ENCODE measurements around the gene STAC.

STAC gene

DNA sequence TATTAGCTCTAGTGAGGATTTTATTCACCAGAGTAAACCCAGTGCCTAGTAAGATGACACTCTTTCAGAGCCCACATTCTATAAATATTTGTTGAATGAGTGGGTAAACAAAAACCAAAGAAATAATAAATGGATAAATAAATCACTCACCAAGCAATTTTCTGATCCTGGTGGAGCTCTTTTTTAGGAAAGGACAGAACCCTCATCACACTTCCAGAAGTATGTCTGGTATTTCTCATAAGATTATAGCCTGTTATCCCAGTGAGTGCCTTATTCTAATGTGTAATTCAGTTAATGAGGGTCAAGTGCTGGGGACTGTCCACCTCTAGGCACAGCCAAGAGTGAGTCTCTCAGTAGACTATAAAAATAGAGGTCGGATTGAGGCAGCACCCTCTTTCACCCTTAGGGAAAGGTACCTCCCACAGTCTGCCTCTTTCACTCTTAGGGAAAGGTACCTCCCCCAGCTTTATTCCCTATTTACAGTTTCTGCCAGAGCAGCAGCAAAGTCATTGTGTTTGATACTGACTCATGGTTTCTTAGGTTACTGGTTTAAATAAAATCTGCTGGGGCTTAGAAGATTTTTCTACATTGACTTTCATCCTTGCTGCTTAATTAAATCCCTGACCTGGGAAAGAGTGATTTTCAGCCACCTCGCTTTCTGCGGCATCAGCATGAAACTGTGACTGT, 145.0 kb downstream of the STAC start:
- H3K27me3 ChIP-seq (ENCODE audit: insufficient read depth, low read length) = no peaks in the 10 kb centered on the region
- H3K4me1 ChIP-seq (ENCODE audit: insufficient read depth, low read length) = peaks cover 4% of the 10 kb centered on the region; the same call in 1 of the 2 replicates
- no peak overlapping the region for H3K27ac ChIP-seq (ENCODE audit: low read length)
- no peaks in the 10 kb centered on the region for H3K9me3 ChIP-seq (ENCODE audit: insufficient read depth, low read depth, low read length)
- no peaks in the 10 kb centered on the region; the same call in 1 of the 2 replicates for H3K36me3 ChIP-seq (ENCODE audit: insufficient read depth, low read depth, low read length)
- H3K9ac ChIP-seq (ENCODE audit: low read depth, low read length) = no peak overlapping the region
- no peak overlapping the region for H3K4me3 ChIP-seq (ENCODE audit: low read length)

DNA sequence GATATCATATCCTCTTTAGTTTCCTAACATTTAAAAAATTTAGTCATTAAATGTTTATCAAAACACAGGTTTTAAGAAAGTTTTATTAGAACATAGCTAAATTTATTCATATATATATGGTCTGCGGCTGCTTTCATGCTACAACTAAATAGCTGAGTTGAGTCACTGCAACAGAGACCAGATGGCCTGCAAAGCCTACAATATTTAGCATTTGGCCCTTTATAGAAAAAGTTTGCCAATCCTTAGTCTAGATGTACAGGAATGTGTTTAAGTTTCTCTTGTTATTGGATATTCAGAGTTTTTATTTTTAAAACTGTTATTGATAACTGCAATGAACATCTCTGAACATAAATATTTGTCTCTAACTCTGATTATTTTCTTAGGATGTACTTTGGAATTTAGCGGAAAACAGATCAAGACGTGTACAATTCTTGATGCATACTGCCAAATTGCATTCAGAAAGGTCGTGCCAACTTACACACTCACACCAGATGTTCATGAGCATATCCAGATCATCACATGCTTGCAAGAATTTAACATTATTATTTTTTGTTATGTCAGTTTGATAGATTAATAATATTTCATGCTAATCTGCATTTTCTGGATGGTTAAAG, 157.9 kb downstream of the STAC start:
- Histone ChIP-seq H3K9ac (ENCODE audit: low read depth, low read length) (no peak overlapping the region), H3K36me3 (ENCODE audit: insufficient read depth, low read depth, low read length) (no peaks in the 10 kb centered on the region), H3K27ac (ENCODE audit: low read length) (no peak overlapping the region), H3K9me3 (ENCODE audit: insufficient read depth, low read depth, low read length) (no peaks in the 10 kb centered on the region), H3K27me3 (ENCODE audit: insufficient read depth, low read length) (no peaks in the 10 kb centered on the region), H3K4me1 (ENCODE audit: insufficient read depth, low read length) (no peaks in the 10 kb centered on the region), H3K4me3 (ENCODE audit: low read length) (no peak overlapping the region)

DNA sequence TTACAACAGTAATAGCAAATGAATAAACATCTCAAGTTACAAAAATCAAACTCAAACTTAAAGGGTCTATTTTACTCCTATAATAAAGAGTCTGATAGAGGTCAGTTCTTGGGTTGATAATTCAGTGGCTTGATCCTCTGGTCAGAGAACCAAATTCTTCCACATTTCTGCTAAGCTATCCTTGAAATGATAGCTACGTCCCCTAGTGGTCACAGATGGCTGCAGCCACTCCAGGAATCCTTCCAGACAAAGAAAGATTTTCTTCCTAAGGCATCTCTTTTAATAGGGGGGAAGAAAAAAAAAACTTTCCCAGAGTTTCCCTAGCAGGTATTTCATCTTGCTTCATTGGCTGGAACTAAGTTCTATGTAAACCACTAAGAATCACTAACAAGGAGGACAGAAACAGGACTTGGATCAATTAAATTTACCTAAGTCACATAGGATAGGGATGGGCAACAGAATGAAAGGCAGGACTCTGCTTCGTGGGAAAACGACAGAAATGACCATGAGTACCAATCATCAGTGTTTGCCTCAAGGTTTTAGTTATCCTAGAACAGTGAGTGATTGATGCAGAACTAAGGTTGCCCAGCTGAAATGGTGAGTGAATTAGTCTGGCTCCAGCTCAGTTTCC, 160.7 kb downstream of the STAC start:
- Histone ChIP-seq H3K9me3 (ENCODE audit: insufficient read depth, low read depth, low read length) (no peaks in the 10 kb centered on the region), H3K4me1 (ENCODE audit: insufficient read depth, low read length) (no peaks in the 10 kb centered on the region), H3K9ac (ENCODE audit: low read depth, low read length) (no peak overlapping the region), H3K4me3 (ENCODE audit: low read length) (no peak overlapping the region), H3K27me3 (ENCODE audit: insufficient read depth, low read length) (no peaks in the 10 kb centered on the region), H3K36me3 (ENCODE audit: insufficient read depth, low read depth, low read length) (no peaks in the 10 kb centered on the region; the same call in 1 of the 2 replicates), H3K27ac (ENCODE audit: low read length) (no peak overlapping the region)

DNA sequence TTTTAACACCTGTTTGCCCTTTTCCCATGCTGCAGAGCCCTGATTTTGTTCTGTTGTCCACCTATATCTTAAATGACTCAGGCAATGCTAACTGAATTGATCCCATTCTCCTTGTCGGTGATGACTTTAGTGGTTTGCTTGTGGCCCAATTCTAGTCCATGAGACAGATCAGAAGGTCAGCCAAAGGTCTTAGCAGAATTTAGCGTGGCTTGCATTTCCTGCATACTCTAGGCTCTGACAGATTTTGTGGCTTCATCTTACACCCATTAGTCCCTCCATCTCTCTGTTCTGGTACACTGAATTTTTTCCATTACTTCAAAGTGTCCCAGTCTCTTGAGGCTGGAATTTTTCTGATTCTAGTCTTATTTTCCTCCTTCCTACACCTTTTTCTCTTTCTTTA, 161.9 kb downstream of the STAC start:
- Histone ChIP-seq H3K36me3 (ENCODE audit: insufficient read depth, low read depth, low read length) (no peaks in the 10 kb centered on the region; the same call in 1 of the 2 replicates), H3K27ac (ENCODE audit: low read length) (no peak overlapping the region)

DNA sequence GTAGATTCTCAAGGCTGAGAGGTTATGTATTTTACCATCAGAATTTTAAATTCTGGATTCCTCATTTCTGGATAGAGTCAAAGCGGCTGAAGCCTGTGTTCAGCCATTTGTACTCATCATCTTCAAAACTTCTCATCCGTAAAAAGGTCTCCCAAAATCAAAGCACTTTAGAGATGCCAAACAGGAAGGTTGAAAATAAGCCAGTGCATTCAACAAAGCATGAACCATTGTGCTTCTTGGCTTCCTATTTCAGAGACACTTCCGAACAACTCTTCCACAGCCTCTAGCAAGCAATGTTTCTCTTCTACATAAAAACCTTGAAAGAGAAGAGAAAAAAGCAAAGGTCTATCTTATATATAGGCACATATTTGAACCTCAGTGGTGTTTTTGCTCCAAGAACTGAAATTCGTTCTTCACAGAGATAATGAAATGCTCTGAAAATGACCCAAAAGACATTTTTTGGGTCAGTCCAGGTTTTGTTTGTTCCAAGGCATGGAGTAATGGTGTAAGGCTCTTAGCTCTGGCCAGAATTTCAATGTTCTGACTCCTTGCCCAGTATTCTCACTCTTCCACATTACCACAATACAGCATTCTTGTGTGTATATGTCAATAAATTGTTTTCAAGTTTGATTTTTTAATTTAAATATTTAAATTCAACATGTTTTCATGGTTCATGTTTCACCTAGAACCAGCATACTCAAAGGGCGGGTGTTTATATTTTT, 163.1 kb downstream of the STAC start:
- Histone ChIP-seq H3K9ac (ENCODE audit: low read depth, low read length) (no peak overlapping the region), H3K27ac (ENCODE audit: low read length) (no peak overlapping the region), H3K4me1 (ENCODE audit: insufficient read depth, low read length) (no peaks in the 10 kb centered on the region), H3K9me3 (ENCODE audit: insufficient read depth, low read depth, low read length) (peaks cover 2% of the 10 kb centered on the region; the same call in 1 of the 2 replicates), H3K27me3 (ENCODE audit: insufficient read depth, low read length) (no peaks in the 10 kb centered on the region), H3K36me3 (ENCODE audit: insufficient read depth, low read depth, low read length) (no peaks in the 10 kb centered on the region; the same call in 1 of the 2 replicates), H3K4me3 (ENCODE audit: low read length) (no peak overlapping the region)

More for the DNA sequence above, 161.9 kb downstream of the STAC start:
- Histone ChIP-seq H3K9me3 (ENCODE audit: insufficient read depth, low read depth, low read length) (no peaks in the 10 kb centered on the region), H3K27me3 (ENCODE audit: insufficient read depth, low read length) (no peaks in the 10 kb centered on the region), H3K9ac (ENCODE audit: low read depth, low read length) (no peak overlapping the region), H3K4me3 (ENCODE audit: low read length) (no peak overlapping the region), H3K4me1 (ENCODE audit: insufficient read depth, low read length) (no peaks in the 10 kb centered on the region)

DNA sequence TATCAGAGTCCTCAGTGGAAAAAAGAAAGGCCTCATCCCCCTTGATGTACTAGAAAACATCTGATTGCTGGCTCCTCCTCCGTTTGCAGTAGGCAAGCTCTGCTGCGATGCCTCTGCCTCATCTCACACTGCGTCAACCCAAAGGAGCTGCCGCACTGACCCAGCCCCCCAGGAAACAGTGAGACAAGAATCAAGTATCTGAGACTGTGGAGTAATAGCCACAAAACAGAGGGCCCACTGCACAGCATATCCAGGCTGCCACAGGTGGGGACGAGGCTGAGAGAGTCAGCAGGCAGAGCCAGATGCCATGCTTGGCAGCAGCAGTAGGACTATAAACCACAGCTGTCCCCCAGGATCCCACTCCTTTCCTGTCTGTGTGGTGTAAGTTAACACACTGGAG, 165.9 kb downstream of the STAC start:
- no peak overlapping the region for H3K9ac ChIP-seq (ENCODE audit: low read depth, low read length)
- H3K27me3 ChIP-seq (ENCODE audit: insufficient read depth, low read length) = no peaks in the 10 kb centered on the region
- H3K4me3 ChIP-seq (ENCODE audit: low read length) = no peak overlapping the region
- no peak overlapping the region for H3K27ac ChIP-seq (ENCODE audit: low read length)
- H3K9me3 ChIP-seq (ENCODE audit: insufficient read depth, low read depth, low read length) = peaks cover 8% of the 10 kb centered on the region; the same call in 1 of the 2 replicates
- no peaks in the 10 kb centered on the region for H3K4me1 ChIP-seq (ENCODE audit: insufficient read depth, low read length)
- H3K36me3 ChIP-seq (ENCODE audit: insufficient read depth, low read depth, low read length) = no peaks in the 10 kb centered on the region; the same call in 1 of the 2 replicates

DNA sequence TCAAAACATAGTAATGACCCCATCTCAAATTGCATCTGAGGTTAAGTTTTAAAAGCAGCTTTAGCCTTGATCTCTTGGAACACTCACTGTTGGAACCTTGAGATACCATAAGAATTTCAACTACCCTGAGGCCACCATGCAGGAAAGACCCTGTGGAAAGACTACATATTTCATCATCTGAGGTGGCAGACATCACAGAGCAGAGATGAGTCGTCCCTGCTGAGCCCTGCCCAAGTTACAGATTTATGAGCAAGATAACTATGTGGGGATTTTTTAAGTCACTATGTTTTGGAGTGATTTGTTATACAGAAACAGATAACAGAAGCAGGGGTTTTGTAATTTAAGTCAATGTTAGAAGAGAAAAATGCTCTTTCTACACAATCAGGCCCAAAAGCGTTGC, 168.4 kb downstream of the STAC start:
- H3K36me3 ChIP-seq (ENCODE audit: insufficient read depth, low read depth, low read length) = no peaks in the 10 kb centered on the region; the same call in 1 of the 2 replicates
- no peak overlapping the region for H3K4me3 ChIP-seq (ENCODE audit: low read length)
- no peaks in the 10 kb centered on the region for H3K27me3 ChIP-seq (ENCODE audit: insufficient read depth, low read length)
- H3K27ac ChIP-seq (ENCODE audit: low read length) = no peak overlapping the region
- H3K4me1 ChIP-seq (ENCODE audit: insufficient read depth, low read length) = no peaks in the 10 kb centered on the region
- H3K9ac ChIP-seq (ENCODE audit: low read depth, low read length) = no peak overlapping the region
- H3K9me3 ChIP-seq (ENCODE audit: insufficient read depth, low read depth, low read length) = peaks cover 8% of the 10 kb centered on the region; the same call in 1 of the 2 replicates

DNA sequence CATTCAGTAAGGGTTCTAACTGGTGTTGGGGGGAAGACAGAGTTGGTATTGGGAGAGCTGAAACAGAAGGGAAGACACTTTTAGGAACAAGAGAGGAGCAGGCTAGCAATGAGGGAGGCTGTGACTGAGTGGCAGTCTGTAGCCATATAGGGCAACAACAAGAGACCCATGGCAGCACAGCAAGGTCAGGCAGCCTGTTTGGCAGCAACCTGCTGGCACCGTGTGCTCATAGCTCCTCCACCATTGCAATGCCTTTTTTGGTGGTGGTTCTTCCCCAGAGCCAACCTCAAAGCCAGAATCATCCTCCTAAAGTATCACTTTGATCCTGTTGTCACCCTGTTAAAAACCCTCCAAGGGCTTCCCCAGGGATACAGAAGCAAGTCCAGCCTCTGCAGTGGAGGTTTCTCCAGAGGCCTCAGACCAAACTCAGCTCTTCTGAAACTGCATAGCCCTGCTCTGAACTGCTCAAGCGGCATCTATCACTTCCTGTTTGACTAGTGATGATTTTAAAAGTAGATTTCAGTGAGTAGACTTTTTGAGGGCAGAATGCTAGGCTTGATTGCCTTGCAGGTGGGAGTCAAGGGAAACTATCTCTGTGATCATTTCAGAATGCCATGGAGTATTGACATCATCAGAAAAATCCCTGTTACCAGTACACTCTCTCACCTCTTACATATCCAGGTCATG, 176.9 kb downstream of the STAC start:
- Histone ChIP-seq H3K27ac (ENCODE audit: low read length) (no peak overlapping the region), H3K4me1 (ENCODE audit: insufficient read depth, low read length) (no peaks in the 10 kb centered on the region), H3K4me3 (ENCODE audit: low read length) (no peak overlapping the region), H3K36me3 (ENCODE audit: insufficient read depth, low read depth, low read length) (no peaks in the 10 kb centered on the region), H3K9ac (ENCODE audit: low read depth, low read length) (no peak overlapping the region), H3K27me3 (ENCODE audit: insufficient read depth, low read length) (no peaks in the 10 kb centered on the region), H3K9me3 (ENCODE audit: insufficient read depth, low read depth, low read length) (no peaks in the 10 kb centered on the region)

DNA sequence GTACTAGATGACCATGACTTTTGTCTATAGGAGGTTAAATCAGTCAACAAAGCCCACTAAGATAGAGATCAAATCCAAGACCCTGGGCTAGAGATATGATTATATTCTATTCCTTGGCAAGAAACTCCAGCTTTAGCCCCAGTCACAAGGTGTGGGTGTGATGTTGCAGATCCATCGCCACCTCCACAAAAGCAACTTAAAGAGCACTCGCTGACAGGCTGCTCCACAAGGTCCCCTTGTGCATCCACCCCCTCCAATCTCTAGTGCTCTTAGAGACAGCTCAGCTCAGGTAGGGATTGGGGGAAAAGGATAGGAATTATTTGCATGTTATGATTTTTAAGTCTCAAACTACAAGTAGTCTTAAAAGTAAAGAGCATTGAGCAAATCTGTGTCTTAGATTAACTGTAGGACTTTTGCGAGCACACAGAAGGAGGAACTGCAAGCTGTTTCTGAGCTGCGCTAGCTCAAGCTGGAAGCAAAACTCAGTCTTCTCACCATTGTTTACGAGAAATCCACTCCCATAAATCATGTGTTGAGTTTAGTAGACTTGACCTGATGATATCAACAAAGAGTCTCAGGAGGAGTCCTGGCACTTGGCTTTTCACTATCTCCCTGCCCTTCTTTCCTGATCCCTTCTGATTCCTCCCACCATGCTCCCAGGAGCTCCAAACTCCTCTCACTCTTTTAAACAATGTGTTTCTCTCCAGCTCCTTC, 177.6 kb downstream of the STAC start:
- no peaks in the 10 kb centered on the region for H3K36me3 ChIP-seq (ENCODE audit: insufficient read depth, low read depth, low read length)
- H3K4me1 ChIP-seq (ENCODE audit: insufficient read depth, low read length) = no peaks in the 10 kb centered on the region
- H3K9me3 ChIP-seq (ENCODE audit: insufficient read depth, low read depth, low read length) = no peaks in the 10 kb centered on the region
- no peak overlapping the region for H3K4me3 ChIP-seq (ENCODE audit: low read length)
- H3K27ac ChIP-seq (ENCODE audit: low read length) = no peak overlapping the region
- H3K9ac ChIP-seq (ENCODE audit: low read depth, low read length) = no peak overlapping the region
- no peaks in the 10 kb centered on the region for H3K27me3 ChIP-seq (ENCODE audit: insufficient read depth, low read length)

DNA sequence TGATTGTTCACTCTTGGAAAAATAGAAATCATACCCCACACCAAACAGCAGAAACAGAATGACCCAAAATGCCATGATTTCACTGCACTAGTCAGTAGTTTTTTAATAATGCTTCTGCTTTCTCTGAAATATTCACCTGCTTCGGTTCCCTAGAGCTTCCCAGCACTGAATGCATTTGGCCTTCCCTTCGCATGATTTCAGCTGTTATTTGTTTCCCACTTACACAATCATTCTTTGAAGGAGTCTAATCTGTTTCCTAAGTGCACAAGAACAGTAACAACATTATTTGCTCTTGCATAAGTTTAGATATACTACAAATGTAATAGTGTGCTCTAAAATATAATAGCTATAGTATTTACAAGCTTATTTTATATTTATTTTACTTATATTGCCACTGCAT, 178.7 kb downstream of the STAC start:
- Histone ChIP-seq H3K4me3 (ENCODE audit: low read length) (no peak overlapping the region), H3K27me3 (ENCODE audit: insufficient read depth, low read length) (no peaks in the 10 kb centered on the region), H3K27ac (ENCODE audit: low read length) (no peak overlapping the region), H3K9ac (ENCODE audit: low read depth, low read length) (no peak overlapping the region), H3K4me1 (ENCODE audit: insufficient read depth, low read length) (no peaks in the 10 kb centered on the region), H3K36me3 (ENCODE audit: insufficient read depth, low read depth, low read length) (no peaks in the 10 kb centered on the region), H3K9me3 (ENCODE audit: insufficient read depth, low read depth, low read length) (no peaks in the 10 kb centered on the region)

DNA sequence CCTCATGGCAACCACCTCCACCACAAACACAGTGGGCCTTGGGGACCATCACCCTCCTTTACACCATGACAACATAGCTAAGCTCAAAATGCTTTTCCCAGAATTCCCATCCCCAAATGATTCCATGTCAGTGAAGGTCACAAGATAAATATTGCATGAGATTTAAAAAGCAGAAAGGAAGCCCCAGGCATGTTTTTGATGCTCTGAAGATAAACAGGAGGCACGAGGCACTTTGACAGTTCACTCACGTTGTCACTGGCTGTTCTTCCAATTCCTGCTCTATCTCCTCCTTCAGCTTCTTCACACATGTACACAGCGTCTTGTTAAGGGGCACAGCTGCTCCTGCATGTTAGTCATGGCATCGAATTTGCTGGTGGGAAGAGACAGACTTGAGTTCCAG, 180.4 kb downstream of the STAC start:
- Histone ChIP-seq H3K27ac (ENCODE audit: low read length) (no peak overlapping the region), H3K9ac (ENCODE audit: low read depth, low read length) (no peak overlapping the region), H3K9me3 (ENCODE audit: insufficient read depth, low read depth, low read length) (no peaks in the 10 kb centered on the region), H3K4me3 (ENCODE audit: low read length) (no peak overlapping the region), H3K27me3 (ENCODE audit: insufficient read depth, low read length) (no peaks in the 10 kb centered on the region), H3K36me3 (ENCODE audit: insufficient read depth, low read depth, low read length) (no peaks in the 10 kb centered on the region), H3K4me1 (ENCODE audit: insufficient read depth, low read length) (no peaks in the 10 kb centered on the region)
